ENCODE data around the gene CA10. TPM values are rescaled to one million over a fixed set of nuclear protein-coding genes. Genes with fewer than 3 reads are reported as not detected.

The CA10 gene
- total and polyA plus RNA-seq, 2 of the 4 experiments (the other 2 are of a cell fraction): not detected

GRCh38 chr17:51926448-51926847 lies 232.1 kb downstream of the CA10 start:
- Histone ChIP-seq H3K79me1 (ENCODE audit: low read depth in 1 of 2, low read length in 2 of 2) (no peaks in the 10 kb centered on the region), H3K4me2 (ENCODE audit: low read depth, low read length) (no peak overlapping the region), H3K4ac (ENCODE audit: low read depth, low read length) (no peak overlapping the region), H3K9me1 (ENCODE audit: insufficient read depth, low read length) (no peaks in the 10 kb centered on the region), H3K18ac (ENCODE audit: low read depth, low read length) (no peak overlapping the region), H3K27me3 (ENCODE audit: control insufficient read depth, insufficient read depth, low read length) (no peaks in the 10 kb centered on the region), H3K4me3 (ENCODE audit: insufficient read depth, low read depth, low read length) (no peak overlapping the region), H2AFZ (replicated peaks; ENCODE audit: low read length, poor library complexity) (no peak overlapping the region), H3K27ac (ENCODE audit: insufficient read depth, low read length) (no peak overlapping the region), H2BK15ac (ENCODE audit: low read depth, low read length) (no peak overlapping the region), H4K20me1 (ENCODE audit: insufficient read depth, low read length) (no peaks in the 10 kb centered on the region), H4K5ac (ENCODE audit: low read depth, low read length) (no peak overlapping the region), H3K23ac (ENCODE audit: low read depth, low read length) (no peak overlapping the region), H4K8ac (ENCODE audit: low read depth in 2 of 2, low read length in 2 of 2) (no peak overlapping the region), H3K36me3 (ENCODE audit: control insufficient read depth, insufficient read depth, low read length) (no peaks in the 10 kb centered on the region), H3K56ac (ENCODE audit: extremely low read depth, insufficient read depth, low read length) (no peak overlapping the region), H2AK9ac (replicated peaks; ENCODE audit: low read depth, low read length, poor library complexity) (no peak overlapping the region), H2BK120ac (ENCODE audit: low read depth, low read length) (no peak overlapping the region), H3K9ac (ENCODE audit: low read depth, low read length) (no peak overlapping the region), H3K14ac (replicated peaks; ENCODE audit: low read depth, low read length) (no peak overlapping the region), H2BK20ac (ENCODE audit: low read depth, low read length) (no peak overlapping the region), H3K4me1 (ENCODE audit: control insufficient read depth, insufficient read depth, low read length) (no peaks in the 10 kb centered on the region), H2BK5ac (ENCODE audit: low read depth, low read length, poor library complexity, severe bottlenecking) (no peak overlapping the region), H2AK5ac (ENCODE audit: low read depth, low read length) (no peak overlapping the region), H4K91ac (ENCODE audit: insufficient read depth, low read depth, low read length) (no peak overlapping the region), H3K9me3 (ENCODE audit: control insufficient read depth, insufficient read depth, low read length) (peaks cover 6% of the 10 kb centered on the region)
- DNase-seq (no peak), ATAC-seq (ENCODE audit: low read depth) (no peak)
- WGBS, 2 experiments (ENCODE audit: extremely low coverage in 2 of 2, insufficient read length in 1 of 2): no CpG with 5 or more reads among the region's 4 CpGs
- intact Hi-C loops (cut with micrococcal nuclease) (no loop called here), dilution Hi-C loops (cut with HindIII; ENCODE audit: low sequenced_read_pairs, unreplicated experiment) (no loop called here), in situ Hi-C loops (cut with MboI; ENCODE audit: low sequenced_read_pairs) (no loop called here)
- no peak for TF ChIP-seq SMC3 (IDR thresholded peaks at IDR 0.05; ENCODE audit: low read depth, low read length)
- TF ChIP-seq MXI1 (IDR thresholded peaks at IDR 0.05; ENCODE audit: borderline replicate concordance, low read depth, low read length): no peak
- no peak for TF ChIP-seq RCOR1 (IDR thresholded peaks at IDR 0.05; ENCODE audit: insufficient replicate concordance, low read length)
- TF ChIP-seq MAFK (IDR thresholded peaks at IDR 0.05; ENCODE audit: low read depth, low read length): no peak
- TF ChIP-seq FOS (IDR thresholded peaks at IDR 0.05; ENCODE audit: low read depth, low read length): no peak
- TF ChIP-seq ELK1 (IDR thresholded peaks at IDR 0.05; ENCODE audit: borderline replicate concordance, low read depth, low read length): no peak
- TF ChIP-seq POLR2A (IDR thresholded peaks at IDR 0.05; ENCODE audit: low read depth, low read length): no peak
- TF ChIP-seq, protein P1, sequence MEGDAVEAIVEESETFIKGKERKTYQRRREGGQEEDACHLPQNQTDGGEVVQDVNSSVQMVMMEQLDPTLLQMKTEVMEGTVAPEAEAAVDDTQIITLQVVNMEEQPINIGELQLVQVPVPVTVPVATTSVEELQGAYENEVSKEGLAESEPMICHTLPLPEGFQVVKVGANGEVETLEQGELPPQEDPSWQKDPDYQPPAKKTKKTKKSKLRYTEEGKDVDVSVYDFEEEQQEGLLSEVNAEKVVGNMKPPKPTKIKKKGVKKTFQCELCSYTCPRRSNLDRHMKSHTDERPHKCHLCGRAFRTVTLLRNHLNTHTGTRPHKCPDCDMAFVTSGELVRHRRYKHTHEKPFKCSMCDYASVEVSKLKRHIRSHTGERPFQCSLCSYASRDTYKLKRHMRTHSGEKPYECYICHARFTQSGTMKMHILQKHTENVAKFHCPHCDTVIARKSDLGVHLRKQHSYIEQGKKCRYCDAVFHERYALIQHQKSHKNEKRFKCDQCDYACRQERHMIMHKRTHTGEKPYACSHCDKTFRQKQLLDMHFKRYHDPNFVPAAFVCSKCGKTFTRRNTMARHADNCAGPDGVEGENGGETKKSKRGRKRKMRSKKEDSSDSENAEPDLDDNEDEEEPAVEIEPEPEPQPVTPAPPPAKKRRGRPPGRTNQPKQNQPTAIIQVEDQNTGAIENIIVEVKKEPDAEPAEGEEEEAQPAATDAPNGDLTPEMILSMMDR (conservative IDR thresholded peaks at IDR 0.05; ENCODE audit: low read depth, low read length): no peak
- no peak for TF ChIP-seq USF2 (IDR thresholded peaks at IDR 0.05; ENCODE audit: low read depth, low read length)
- TF ChIP-seq RAD21 (IDR thresholded peaks at IDR 0.05; ENCODE audit: low read length): no peak
- no peak for TF ChIP-seq BHLHE40 (IDR thresholded peaks at IDR 0.05; ENCODE audit: low read depth, low read length)
- TF ChIP-seq CHD1 (IDR thresholded peaks at IDR 0.05; ENCODE audit: low read depth, low read length): no peak
- TF ChIP-seq MAZ (IDR thresholded peaks at IDR 0.05; ENCODE audit: borderline replicate concordance, low read depth, low read length): no peak
- CTCF ChIA-PET: no interaction called here
- POLR2A ChIA-PET (ENCODE audit: unreplicated experiment): no interaction called here
- BruUV-seq (replicated peaks): no TSS peak
